Measurements from ENCODE around the gene VWF. TPM values are rescaled to one million over a fixed set of nuclear protein-coding genes. Genes with fewer than 3 reads are reported as not detected.

Gene VWF
- total and polyA plus RNA-seq, 10 of the 15 experiments (the other 5 are each of a cell fraction or from before 2014, with no cell fraction given): 0.08 to 0.23 TPM; not detected in 8

DNA sequence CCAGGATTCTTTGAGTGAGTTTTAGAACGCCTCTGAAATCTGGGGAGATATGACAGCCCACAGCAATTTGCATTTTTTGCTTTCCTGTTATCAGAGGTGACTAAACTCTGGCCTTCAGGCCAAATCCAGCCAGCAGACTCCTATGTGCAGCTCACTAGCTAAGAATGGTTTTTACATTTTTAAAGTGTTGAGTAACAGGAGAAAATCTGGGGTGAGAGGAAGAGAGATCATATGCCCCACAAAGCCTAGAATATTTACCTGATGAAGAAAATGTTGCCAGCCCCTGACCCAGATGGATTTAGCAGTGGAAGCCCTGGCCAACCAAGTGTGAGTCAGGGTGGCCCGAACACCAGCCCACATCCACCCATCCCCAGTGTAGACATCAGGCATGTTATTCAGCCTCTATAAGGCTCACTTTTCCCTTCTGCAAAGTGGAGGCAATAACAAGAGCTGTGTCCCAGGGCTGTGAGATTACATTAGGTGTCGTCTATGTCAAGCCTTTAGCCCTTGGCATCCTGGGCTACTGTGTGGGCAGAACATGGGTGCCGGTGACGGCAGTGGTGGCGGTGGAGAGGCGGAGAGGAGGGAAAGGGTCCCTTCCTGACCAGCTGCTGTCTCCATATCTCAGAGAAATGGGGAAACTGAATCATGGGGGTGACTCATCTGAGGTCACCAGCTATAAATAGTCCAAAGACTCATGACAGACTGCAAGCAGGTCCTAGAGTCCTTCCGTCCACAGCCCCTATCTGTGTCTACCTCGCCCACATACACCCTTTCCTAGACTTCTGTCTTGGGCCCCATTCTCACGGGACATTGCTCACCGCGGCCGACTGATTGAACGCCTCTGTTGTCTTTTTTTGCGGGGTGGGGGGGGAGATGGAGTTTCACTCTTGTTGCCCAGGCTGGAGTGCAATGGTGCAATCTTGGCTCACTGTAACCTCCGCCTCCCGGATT is 43.1 kb upstream of the VWF start (continued):
- TF ChIP-seq, protein P1, sequence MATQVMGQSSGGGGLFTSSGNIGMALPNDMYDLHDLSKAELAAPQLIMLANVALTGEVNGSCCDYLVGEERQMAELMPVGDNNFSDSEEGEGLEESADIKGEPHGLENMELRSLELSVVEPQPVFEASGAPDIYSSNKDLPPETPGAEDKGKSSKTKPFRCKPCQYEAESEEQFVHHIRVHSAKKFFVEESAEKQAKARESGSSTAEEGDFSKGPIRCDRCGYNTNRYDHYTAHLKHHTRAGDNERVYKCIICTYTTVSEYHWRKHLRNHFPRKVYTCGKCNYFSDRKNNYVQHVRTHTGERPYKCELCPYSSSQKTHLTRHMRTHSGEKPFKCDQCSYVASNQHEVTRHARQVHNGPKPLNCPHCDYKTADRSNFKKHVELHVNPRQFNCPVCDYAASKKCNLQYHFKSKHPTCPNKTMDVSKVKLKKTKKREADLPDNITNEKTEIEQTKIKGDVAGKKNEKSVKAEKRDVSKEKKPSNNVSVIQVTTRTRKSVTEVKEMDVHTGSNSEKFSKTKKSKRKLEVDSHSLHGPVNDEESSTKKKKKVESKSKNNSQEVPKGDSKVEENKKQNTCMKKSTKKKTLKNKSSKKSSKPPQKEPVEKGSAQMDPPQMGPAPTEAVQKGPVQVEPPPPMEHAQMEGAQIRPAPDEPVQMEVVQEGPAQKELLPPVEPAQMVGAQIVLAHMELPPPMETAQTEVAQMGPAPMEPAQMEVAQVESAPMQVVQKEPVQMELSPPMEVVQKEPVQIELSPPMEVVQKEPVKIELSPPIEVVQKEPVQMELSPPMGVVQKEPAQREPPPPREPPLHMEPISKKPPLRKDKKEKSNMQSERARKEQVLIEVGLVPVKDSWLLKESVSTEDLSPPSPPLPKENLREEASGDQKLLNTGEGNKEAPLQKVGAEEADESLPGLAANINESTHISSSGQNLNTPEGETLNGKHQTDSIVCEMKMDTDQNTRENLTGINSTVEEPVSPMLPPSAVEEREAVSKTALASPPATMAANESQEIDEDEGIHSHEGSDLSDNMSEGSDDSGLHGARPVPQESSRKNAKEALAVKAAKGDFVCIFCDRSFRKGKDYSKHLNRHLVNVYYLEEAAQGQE (IDR thresholded peaks at IDR 0.05; ENCODE audit: low read depth, low read length): no peak
- TF ChIP-seq BMI1 (IDR thresholded peaks at IDR 0.05; ENCODE audit: borderline replicate concordance): no peak
- TF ChIP-seq, protein P2, sequence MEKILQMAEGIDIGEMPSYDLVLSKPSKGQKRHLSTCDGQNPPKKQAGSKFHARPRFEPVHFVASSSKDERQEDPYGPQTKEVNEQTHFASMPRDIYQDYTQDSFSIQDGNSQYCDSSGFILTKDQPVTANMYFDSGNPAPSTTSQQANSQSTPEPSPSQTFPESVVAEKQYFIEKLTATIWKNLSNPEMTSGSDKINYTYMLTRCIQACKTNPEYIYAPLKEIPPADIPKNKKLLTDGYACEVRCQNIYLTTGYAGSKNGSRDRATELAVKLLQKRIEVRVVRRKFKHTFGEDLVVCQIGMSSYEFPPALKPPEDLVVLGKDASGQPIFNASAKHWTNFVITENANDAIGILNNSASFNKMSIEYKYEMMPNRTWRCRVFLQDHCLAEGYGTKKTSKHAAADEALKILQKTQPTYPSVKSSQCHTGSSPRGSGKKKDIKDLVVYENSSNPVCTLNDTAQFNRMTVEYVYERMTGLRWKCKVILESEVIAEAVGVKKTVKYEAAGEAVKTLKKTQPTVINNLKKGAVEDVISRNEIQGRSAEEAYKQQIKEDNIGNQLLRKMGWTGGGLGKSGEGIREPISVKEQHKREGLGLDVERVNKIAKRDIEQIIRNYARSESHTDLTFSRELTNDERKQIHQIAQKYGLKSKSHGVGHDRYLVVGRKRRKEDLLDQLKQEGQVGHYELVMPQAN (conservative IDR thresholded peaks at IDR 0.05): no peak
- TF ChIP-seq, protein P3, sequence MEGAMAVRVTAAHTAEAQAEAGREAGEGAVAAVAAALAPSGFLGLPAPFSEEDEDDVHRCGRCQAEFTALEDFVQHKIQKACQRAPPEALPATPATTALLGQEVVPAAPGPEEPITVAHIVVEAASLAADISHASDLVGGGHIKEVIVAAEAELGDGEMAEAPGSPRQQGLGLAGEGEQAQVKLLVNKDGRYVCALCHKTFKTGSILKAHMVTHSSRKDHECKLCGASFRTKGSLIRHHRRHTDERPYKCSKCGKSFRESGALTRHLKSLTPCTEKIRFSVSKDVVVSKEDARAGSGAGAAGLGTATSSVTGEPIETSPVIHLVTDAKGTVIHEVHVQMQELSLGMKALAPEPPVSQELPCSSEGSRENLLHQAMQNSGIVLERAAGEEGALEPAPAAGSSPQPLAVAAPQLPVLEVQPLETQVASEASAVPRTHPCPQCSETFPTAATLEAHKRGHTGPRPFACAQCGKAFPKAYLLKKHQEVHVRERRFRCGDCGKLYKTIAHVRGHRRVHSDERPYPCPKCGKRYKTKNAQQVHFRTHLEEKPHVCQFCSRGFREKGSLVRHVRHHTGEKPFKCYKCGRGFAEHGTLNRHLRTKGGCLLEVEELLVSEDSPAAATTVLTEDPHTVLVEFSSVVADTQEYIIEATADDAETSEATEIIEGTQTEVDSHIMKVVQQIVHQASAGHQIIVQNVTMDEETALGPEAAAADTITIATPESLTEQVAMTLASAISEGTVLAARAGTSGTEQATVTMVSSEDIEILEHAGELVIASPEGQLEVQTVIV (IDR thresholded peaks at IDR 0.05; ENCODE audit: borderline replicate concordance, partially characterized antibody): no peak
- no peak for TF ChIP-seq BACH1 (IDR thresholded peaks at IDR 0.05; ENCODE audit: borderline replicate concordance)
- TF ChIP-seq, protein P4, sequence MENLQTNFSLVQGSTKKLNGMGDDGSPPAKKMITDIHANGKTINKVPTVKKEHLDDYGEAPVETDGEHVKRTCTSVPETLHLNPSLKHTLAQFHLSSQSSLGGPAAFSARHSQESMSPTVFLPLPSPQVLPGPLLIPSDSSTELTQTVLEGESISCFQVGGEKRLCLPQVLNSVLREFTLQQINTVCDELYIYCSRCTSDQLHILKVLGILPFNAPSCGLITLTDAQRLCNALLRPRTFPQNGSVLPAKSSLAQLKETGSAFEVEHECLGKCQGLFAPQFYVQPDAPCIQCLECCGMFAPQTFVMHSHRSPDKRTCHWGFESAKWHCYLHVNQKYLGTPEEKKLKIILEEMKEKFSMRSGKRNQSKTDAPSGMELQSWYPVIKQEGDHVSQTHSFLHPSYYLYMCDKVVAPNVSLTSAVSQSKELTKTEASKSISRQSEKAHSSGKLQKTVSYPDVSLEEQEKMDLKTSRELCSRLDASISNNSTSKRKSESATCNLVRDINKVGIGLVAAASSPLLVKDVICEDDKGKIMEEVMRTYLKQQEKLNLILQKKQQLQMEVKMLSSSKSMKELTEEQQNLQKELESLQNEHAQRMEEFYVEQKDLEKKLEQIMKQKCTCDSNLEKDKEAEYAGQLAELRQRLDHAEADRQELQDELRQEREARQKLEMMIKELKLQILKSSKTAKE (IDR thresholded peaks at IDR 0.05; ENCODE audit: low read depth, poor library complexity, severe bottlenecking): peak; percentile 41
- no peak for TF ChIP-seq RCOR1 (conservative IDR thresholded peaks at IDR 0.05; ENCODE audit: low read depth, low read length)
- TF ChIP-seq, protein P5, sequence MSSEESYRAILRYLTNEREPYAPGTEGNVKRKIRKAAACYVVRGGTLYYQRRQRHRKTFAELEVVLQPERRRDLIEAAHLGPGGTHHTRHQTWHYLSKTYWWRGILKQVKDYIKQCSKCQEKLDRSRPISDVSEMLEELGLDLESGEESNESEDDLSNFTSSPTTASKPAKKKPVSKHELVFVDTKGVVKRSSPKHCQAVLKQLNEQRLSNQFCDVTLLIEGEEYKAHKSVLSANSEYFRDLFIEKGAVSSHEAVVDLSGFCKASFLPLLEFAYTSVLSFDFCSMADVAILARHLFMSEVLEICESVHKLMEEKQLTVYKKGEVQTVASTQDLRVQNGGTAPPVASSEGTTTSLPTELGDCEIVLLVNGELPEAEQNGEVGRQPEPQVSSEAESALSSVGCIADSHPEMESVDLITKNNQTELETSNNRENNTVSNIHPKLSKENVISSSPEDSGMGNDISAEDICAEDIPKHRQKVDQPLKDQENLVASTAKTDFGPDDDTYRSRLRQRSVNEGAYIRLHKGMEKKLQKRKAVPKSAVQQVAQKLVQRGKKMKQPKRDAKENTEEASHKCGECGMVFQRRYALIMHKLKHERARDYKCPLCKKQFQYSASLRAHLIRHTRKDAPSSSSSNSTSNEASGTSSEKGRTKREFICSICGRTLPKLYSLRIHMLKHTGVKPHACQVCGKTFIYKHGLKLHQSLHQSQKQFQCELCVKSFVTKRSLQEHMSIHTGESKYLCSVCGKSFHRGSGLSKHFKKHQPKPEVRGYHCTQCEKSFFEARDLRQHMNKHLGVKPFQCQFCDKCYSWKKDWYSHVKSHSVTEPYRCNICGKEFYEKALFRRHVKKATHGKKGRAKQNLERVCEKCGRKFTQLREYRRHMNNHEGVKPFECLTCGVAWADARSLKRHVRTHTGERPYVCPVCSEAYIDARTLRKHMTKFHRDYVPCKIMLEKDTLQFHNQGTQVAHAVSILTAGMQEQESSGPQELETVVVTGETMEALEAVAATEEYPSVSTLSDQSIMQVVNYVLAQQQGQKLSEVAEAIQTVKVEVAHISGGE (CRISPR knock-in tag; IDR thresholded peaks at IDR 0.05): no peak
